Activated CD4-positive, alpha-beta T cell treated with anti-CD3 and anti-CD28 coated beads for 36 hours (primary cell): ENCODE measurements around the gene CAPN12. TPM values are rescaled to one million over a fixed set of nuclear protein-coding genes. Genes with fewer than 3 reads are reported as not detected.

Source experiments
- ATAC-seq: fragments of 200-7000 bp; cut with Tn5 transposase; one replicate; pipeline ENCODE4 v1.10.0; 2021; ENCODE audit warnings: mild to moderate bottlenecking, moderate library complexity
- CTCF ChIA-PET: fragments of 350-600 bp; sonication (Branson Sonifier 250); formaldehyde crosslinking; loops from one replicate; lab custom pipeline; 2021; ENCODE audit warnings: antibody characterized with exemption; lab: Charles Lee
- POLR2A ChIA-PET: fragments of 350-600 bp; sonication (Branson Sonifier 250); formaldehyde crosslinking; loops from one replicate; lab custom pipeline; 2021; ENCODE audit warnings: antibody characterized with exemption, inconsistent platforms; lab: Charles Lee
- DNase-seq: peaks from one replicate; pipeline ENCODE4 v3.0.0-alpha.2; 2020
- H3K27ac Mint-ChIP-seq: one replicate; pipeline ENCODE4 v1.8.0; 2021; ENCODE audit warnings: mixed read lengths
- H3K27me3 Mint-ChIP-seq: one replicate; pipeline ENCODE4 v1.8.0; 2021; ENCODE audit warnings: mixed read lengths
- H3K36me3 Mint-ChIP-seq: one replicate; pipeline ENCODE4 v1.8.0; 2021; ENCODE audit warnings: low read depth, mixed read lengths
- H3K4me1 Mint-ChIP-seq: one replicate; pipeline ENCODE4 v1.8.0; 2021; ENCODE audit warnings: mixed read lengths
- H3K4me3 Mint-ChIP-seq: one replicate; pipeline ENCODE4 v1.8.0; 2021; ENCODE audit warnings: mild to moderate bottlenecking, moderate library complexity, mixed read lengths
- H3K9me3 Mint-ChIP-seq: one replicate; pipeline ENCODE4 v1.8.0; 2021; ENCODE audit warnings: low read depth, mixed read lengths
- intact Hi-C, 2 experiments: fragments of 100-400 bp; cut with DNase I in 1 of 2; cut with micrococcal nuclease in 1 of 2; formaldehyde crosslinking; loops; one replicate each; pipeline versions ENCODE4 v1.14.2 to v1.15.1; 2022 to 2024; cut with DNase I, micrococcal nuclease
- total RNA-seq, 2 experiments: library from RNA; stranded (reverse); gene quantifications; one replicate each; pipeline ENCODE4 v1.2.3, GENCODE V29; 2021

The CAPN12 gene
- total RNA-seq, 2 experiments from 2014 or later: 4.4 to 4.9 TPM

- ATAC-seq (peak; percentile 40), DNase-seq (peak; percentile 89)
- intact Hi-C loops: loop anchor here in 1 of 2 experiments (1.0 to 5.0 kb wide), 7 partner anchors 95 to 349 kb away; partner anchors contain the start of genes ECH1, GGN, MRPS12 and NFKBIB
- Mint-ChIP-seq H3K4me3 (peak overlapping the region; percentile 60), H3K9me3 (no peaks in the 10 kb centered on the region), H3K36me3 (no peaks in the 10 kb centered on the region), H3K4me1 (peaks cover 33% of the 10 kb centered on the region), H3K27me3 (peaks cover 7% of the 10 kb centered on the region), H3K27ac (no peak overlapping the region)
- POLR2A ChIA-PET: interaction anchor here (0.6 kb wide), 1 partner anchor 47 kb away, joined by 5 read pairs; no protein-coding TSS in a partner anchor
- CTCF ChIA-PET: interaction anchor here (0.6 to 1.3 kb wide), 3 partner anchors 10 to 95 kb away, joined by 3 to 4 read pairs (median 3); partner anchors contain the start of gene ECH1
Measured at GRCh38 chr19:38736413-38737280, 7.6 kb downstream of the CAPN12 start.

GRCh38 chr19:38736036-38736412, 8.2 kb downstream of the CAPN12 start:
- ATAC-seq: peak; percentile 42
- DNase-seq: peak; percentile 82
- H3K4me1 Mint-ChIP-seq: peaks cover 33% of the 10 kb centered on the region
- H3K27ac Mint-ChIP-seq: no peak overlapping the region
- ChIA-PET CTCF (no interaction called here), POLR2A (no interaction called here)
- H3K27me3 Mint-ChIP-seq: peaks cover 7% of the 10 kb centered on the region
- intact Hi-C loops: loop anchor here in 1 of 2 experiments (1.0 to 5.0 kb wide), 6 partner anchors 95 to 349 kb away; partner anchors contain the start of genes ECH1, GGN, MRPS12 and NFKBIB
- no peaks in the 10 kb centered on the region for H3K36me3 Mint-ChIP-seq
- H3K9me3 Mint-ChIP-seq: no peaks in the 10 kb centered on the region
- no peak overlapping the region for H3K4me3 Mint-ChIP-seq

- ChIA-PET CTCF (interaction anchor here (1.3 to 2.4 kb wide), 2 partner anchors 26 to 195 kb away, joined by 5 to 10 read pairs; partner anchors contain the start of genes MRPS12 and SARS2), POLR2A (interaction anchor here (0.5 to 0.8 kb wide), 3 partner anchors 101 to 829 kb away, joined by 3 to 6 read pairs (median 4); partner anchors contain the start of gene WDR87)
- H3K9me3 Mint-ChIP-seq: no peaks in the 10 kb centered on the region
- peaks cover 33% of the 10 kb centered on the region for H3K4me1 Mint-ChIP-seq
- DNase-seq (peak; percentile 39), ATAC-seq (peak; percentile 11)
- intact Hi-C loops: loop anchor here in 1 of 2 experiments (5.0 kb wide), 2 partner anchors 212 to 348 kb away; partner anchors contain the start of genes GGN and SPRED3
- H3K36me3 Mint-ChIP-seq: peaks cover 4% of the 10 kb centered on the region
- peak overlapping the region; percentile 16 for H3K4me3 Mint-ChIP-seq
- H3K27me3 Mint-ChIP-seq: peaks cover 7% of the 10 kb centered on the region
- H3K27ac Mint-ChIP-seq: peak overlapping the region; percentile 60
Measured at GRCh38 chr19:38735257-38735686, 9.0 kb downstream of the CAPN12 start.

- peak; percentile 34 for ATAC-seq
- POLR2A ChIA-PET: interaction anchor here (0.5 to 0.9 kb wide), 4 partner anchors 101 to 828 kb away, joined by 3 to 6 read pairs (median 4); partner anchors contain the start of gene WDR87
- DNase-seq: peak; percentile 44
- H3K27me3 Mint-ChIP-seq: peaks cover 7% of the 10 kb centered on the region
- intact Hi-C loops: loop anchor here (5.0 kb wide), 4 partner anchors 108 to 347 kb away; partner anchors contain the start of genes GGN (in 1 of the 2) and SPRED3 (in 1 of the 2)
- peaks cover 6% of the 10 kb centered on the region for H3K36me3 Mint-ChIP-seq
- peaks cover 33% of the 10 kb centered on the region for H3K4me1 Mint-ChIP-seq
- H3K4me3 Mint-ChIP-seq: peak overlapping the region; percentile 16
- H3K27ac Mint-ChIP-seq: peak overlapping the region; percentile 60
- no peaks in the 10 kb centered on the region for H3K9me3 Mint-ChIP-seq
- CTCF ChIA-PET: interaction anchor here (0.6 to 2.4 kb wide), 4 partner anchors 27 to 239 kb away, joined by 3 to 10 read pairs (median 4); partner anchors contain the start of genes MRPS12 and SARS2
Measured at GRCh38 chr19:38734426-38735256, 9.6 kb downstream of the CAPN12 start.

GRCh38 chr19:38734176-38734425, 10.2 kb downstream of the CAPN12 start:
- peaks cover 9% of the 10 kb centered on the region for H3K36me3 Mint-ChIP-seq
- H3K27ac Mint-ChIP-seq: no peak overlapping the region

GRCh38 chr19:38733493-38734175, 10.6 kb downstream of the CAPN12 start:
- ChIA-PET CTCF (interaction anchor here (0.6 to 2.4 kb wide), 6 partner anchors 35 to 238 kb away, joined by 3 to 10 read pairs (median 3); partner anchors contain the start of genes MRPS12 and SARS2), POLR2A (interaction anchor here (0.9 kb wide), 1 partner anchor 344 kb away, joined by 3 read pairs; no protein-coding TSS in a partner anchor)
- H3K36me3 Mint-ChIP-seq: peaks cover 9% of the 10 kb centered on the region
- H3K27me3 Mint-ChIP-seq: peaks cover 7% of the 10 kb centered on the region
- H3K9me3 Mint-ChIP-seq: no peaks in the 10 kb centered on the region
- H3K27ac Mint-ChIP-seq: no peak overlapping the region
- peaks cover 32% of the 10 kb centered on the region for H3K4me1 Mint-ChIP-seq
- intact Hi-C loops: loop anchor here (5.0 kb wide), 2 partner anchors 109 to 154 kb away; no protein-coding TSS in a partner anchor
- DNase-seq (no peak), ATAC-seq (no peak)
- H3K4me3 Mint-ChIP-seq: no peak overlapping the region

More at GRCh38 chr19:38734176-38734425, 10.2 kb downstream of the CAPN12 start:
- DNase-seq (no peak), ATAC-seq (no peak)
- CTCF ChIA-PET: interaction anchor here (0.6 to 2.4 kb wide), 3 partner anchors 35 to 239 kb away, joined by 3 to 10 read pairs (median 3); partner anchors contain the start of genes MRPS12 and SARS2
- intact Hi-C loops: loop anchor here (5.0 kb wide), 2 partner anchors 108 to 153 kb away; no protein-coding TSS in a partner anchor
- Mint-ChIP-seq H3K4me1 (peaks cover 34% of the 10 kb centered on the region), H3K4me3 (no peak overlapping the region), H3K27me3 (peaks cover 7% of the 10 kb centered on the region), H3K9me3 (no peaks in the 10 kb centered on the region)
- POLR2A ChIA-PET: interaction anchor here (0.9 kb wide), 1 partner anchor 344 kb away, joined by 3 read pairs; no protein-coding TSS in a partner anchor

GRCh38 chr19:38733241-38733492, 11.1 kb downstream of the CAPN12 start:
- ATAC-seq (no peak), DNase-seq (no peak)
- POLR2A ChIA-PET: no interaction called here
- Mint-ChIP-seq H3K4me3 (no peak overlapping the region), H3K27ac (no peak overlapping the region), H3K9me3 (no peaks in the 10 kb centered on the region), H3K36me3 (peaks cover 9% of the 10 kb centered on the region), H3K4me1 (peaks cover 30% of the 10 kb centered on the region), H3K27me3 (peaks cover 7% of the 10 kb centered on the region)
- CTCF ChIA-PET: interaction anchor here (0.6 to 2.4 kb wide), 5 partner anchors 62 to 197 kb away, joined by 3 to 10 read pairs (median 3); partner anchors contain the start of genes MRPS12 and SARS2
- intact Hi-C loops: loop anchor here (5.0 kb wide), 2 partner anchors 109 to 154 kb away; no protein-coding TSS in a partner anchor

GRCh38 chr19:38731654-38732301, 12.5 kb downstream of the CAPN12 start:
- peaks cover 27% of the 10 kb centered on the region for H3K4me1 Mint-ChIP-seq
- H3K4me3 Mint-ChIP-seq: no peak overlapping the region
- no peak overlapping the region for H3K27ac Mint-ChIP-seq
- DNase-seq (no peak), ATAC-seq (no peak)
- H3K27me3 Mint-ChIP-seq: peaks cover 2% of the 10 kb centered on the region
- ChIA-PET POLR2A (no interaction called here), CTCF (interaction anchor here (0.6 kb wide), 1 partner anchor 133 kb away, joined by 3 read pairs; no protein-coding TSS in a partner anchor)
- intact Hi-C loops: loop anchor here (5.0 kb wide), 2 partner anchors 111 to 156 kb away; no protein-coding TSS in a partner anchor
- H3K36me3 Mint-ChIP-seq: peaks cover 12% of the 10 kb centered on the region
- H3K9me3 Mint-ChIP-seq: no peaks in the 10 kb centered on the region

GRCh38 chr19:38730731-38731589, 13.3 kb downstream of the CAPN12 start:
- Mint-ChIP-seq H3K4me3 (no peak overlapping the region), H3K27ac (peak overlapping the region; percentile 60), H3K27me3 (no peaks in the 10 kb centered on the region), H3K36me3 (peaks cover 15% of the 10 kb centered on the region), H3K4me1 (peaks cover 24% of the 10 kb centered on the region), H3K9me3 (no peaks in the 10 kb centered on the region)
- intact Hi-C loops: loop anchor here (5.0 kb wide), 2 partner anchors 111 to 156 kb away; no protein-coding TSS in a partner anchor
- no peak for ATAC-seq
- POLR2A ChIA-PET: interaction anchor here (0.6 kb wide), 1 partner anchor 232 kb away, joined by 8 read pairs; no protein-coding TSS in a partner anchor
- DNase-seq: no peak
- CTCF ChIA-PET: interaction anchor here (0.6 to 2.0 kb wide), 6 partner anchors 45 to 198 kb away, joined by 3 to 5 read pairs (median 4); no protein-coding TSS in a partner anchor
